SU-DHL-6 (cell line): ENCODE measurements around the gene ST3GAL5.

Experiments used
- H2AFZ ChIP-seq: fragments of 200-600 bp; sonication (generic); 2 replicates; pipeline ENCODE4 v1.6.1; 2014; ENCODE audit warnings: low read depth, mild to moderate bottlenecking, moderate library complexity, mixed read lengths, antibody characterized with exemption, low read length; ENCODE audit not compliant: severe bottlenecking
- H3F3A ChIP-seq: fragments of 200-600 bp; shearing (Covaris generic); 2 replicates; pipeline ENCODE4 v1.6.0; 2016; ENCODE audit warnings: antibody characterized with exemption, mild to moderate bottlenecking; ENCODE audit not compliant: insufficient read depth
- H3K27ac ChIP-seq: fragments of 200-600 bp; sonication (generic); 2 replicates; pipeline ENCODE4 v1.5.1; 2016; ENCODE audit warnings: low read depth, mild to moderate bottlenecking, low read length, moderate library complexity, mixed read lengths
- H3K27me3 ChIP-seq: fragments of 200-600 bp; sonication (generic), shearing (Covaris generic); 2 replicates; pipeline ENCODE4 v1.6.0; 2014; ENCODE audit warnings: mild to moderate bottlenecking, low read length
- H3K36me3 ChIP-seq: fragments of 200-600 bp; sonication (generic); 2 replicates; pipeline ENCODE4 v1.6.1; 2014; ENCODE audit warnings: mild to moderate bottlenecking, low read length, mixed read lengths
- H3K4me2 ChIP-seq: fragments of 300-600, 200-600 bp; shearing (Covaris generic), sonication (generic); 2 replicates; pipeline ENCODE4 v1.6.0; 2014; ENCODE audit warnings: low read length, low read depth, mild to moderate bottlenecking; ENCODE audit not compliant: poor library complexity, severe bottlenecking
- H3K4me3 ChIP-seq: fragments of 200-600 bp; sonication (generic); 2 replicates; pipeline ENCODE4 v1.5.1; 2014; ENCODE audit warnings: antibody characterized with exemption, low read length, mild to moderate bottlenecking, mixed read lengths; ENCODE audit not compliant: insufficient read depth, poor library complexity, severe bottlenecking
- H3K79me2 ChIP-seq: fragments of 200-600 bp; sonication (generic); 2 replicates; pipeline ENCODE4 v1.6.1; 2014; ENCODE audit warnings: mild to moderate bottlenecking, low read length, moderate library complexity; ENCODE audit not compliant: insufficient read depth
- H3K9ac ChIP-seq: fragments of 200-600 bp; sonication (generic); 2 replicates; pipeline ENCODE4 v1.7.0; 2014; ENCODE audit warnings: mild to moderate bottlenecking, low read length
- H3K9me2 ChIP-seq: fragments of 200-600 bp; sonication (generic); replicated peaks from 2 replicates; pipeline ENCODE4 v1.6.1; 2014; ENCODE audit warnings: low read length; ENCODE audit not compliant: insufficient read depth
- H3K9me3 ChIP-seq: fragments of 200-600 bp; sonication (generic); 2 replicates; pipeline ENCODE4 v1.6.1; 2014; ENCODE audit warnings: low read length, mixed read lengths; ENCODE audit not compliant: insufficient read depth
- H4K20me1 ChIP-seq: fragments of 200-600 bp; sonication (generic); 2 replicates; pipeline ENCODE4 v1.6.1; 2014; ENCODE audit warnings: low read depth, mild to moderate bottlenecking, antibody characterized with exemption, low read length, moderate library complexity, mixed read lengths
- CTCF ChIP-seq: fragments of 200-600 bp; sonication (generic); IDR thresholded peaks from one replicate; pipeline ENCODE4 v1.5.1; 2017; ENCODE audit warnings: antibody characterized with exemption, mild to moderate bottlenecking, low read length, moderate library complexity; ENCODE audit not compliant: insufficient read depth, poor library complexity, severe bottlenecking
- EZH2phosphoT487 ChIP-seq: fragments of 200-600 bp; sonication (generic), shearing (Covaris generic); conservative IDR thresholded peaks from 2 replicates; pipeline ENCODE4 v1.6.1; 2018; ENCODE audit warnings: mild to moderate bottlenecking, antibody characterized with exemption, low read length, moderate library complexity, mixed read lengths

ST3GAL5 gene

GRCh38 chr2:85901155-85901554 lies 12.4 kb upstream of the ST3GAL5 start:
- H3F3A ChIP-seq = no peaks in the 10 kb centered on the region
- no peak overlapping the region for H3K4me3 ChIP-seq
- H3K9me2 ChIP-seq = no peaks in the 10 kb centered on the region
- H3K27ac ChIP-seq = no peak overlapping the region
- TF ChIP-seq EZH2phosphoT487 = no peak
- no peak for TF ChIP-seq CTCF
- H3K27me3 ChIP-seq = no peaks in the 10 kb centered on the region
- H3K9ac ChIP-seq = no peak overlapping the region
- no peaks in the 10 kb centered on the region for H3K36me3 ChIP-seq
- no peak overlapping the region for H2AFZ ChIP-seq
- no peak overlapping the region for H3K4me2 ChIP-seq
- H3K79me2 ChIP-seq = no peaks in the 10 kb centered on the region
- no peaks in the 10 kb centered on the region for H3K9me3 ChIP-seq
- no peaks in the 10 kb centered on the region for H4K20me1 ChIP-seq

- TF ChIP-seq EZH2phosphoT487 = no peak
- no peak for TF ChIP-seq CTCF
- Histone ChIP-seq H3K27me3 (no peaks in the 10 kb centered on the region), H3K36me3 (no peaks in the 10 kb centered on the region), H3K27ac (no peak overlapping the region), H4K20me1 (no peaks in the 10 kb centered on the region), H3K9me3 (no peaks in the 10 kb centered on the region), H2AFZ (no peak overlapping the region), H3K79me2 (no peaks in the 10 kb centered on the region), H3F3A (no peaks in the 10 kb centered on the region), H3K4me2 (no peak overlapping the region), H3K9ac (no peak overlapping the region), H3K4me3 (no peak overlapping the region), H3K9me2 (no peaks in the 10 kb centered on the region)
Observed at GRCh38 chr2:85900366-85900765, 11.6 kb upstream of the ST3GAL5 start.

- Histone ChIP-seq H4K20me1 (no peaks in the 10 kb centered on the region), H3K79me2 (no peaks in the 10 kb centered on the region), H3K9me2 (no peaks in the 10 kb centered on the region), H3K9me3 (no peaks in the 10 kb centered on the region), H2AFZ (no peak overlapping the region), H3K9ac (no peak overlapping the region), H3K27ac (no peak overlapping the region), H3F3A (no peaks in the 10 kb centered on the region), H3K27me3 (no peaks in the 10 kb centered on the region), H3K4me3 (no peak overlapping the region), H3K36me3 (no peaks in the 10 kb centered on the region), H3K4me2 (no peak overlapping the region)
- no peak for TF ChIP-seq CTCF
- TF ChIP-seq EZH2phosphoT487 = no peak
Observed at GRCh38 chr2:85899849-85900248, 11.1 kb upstream of the ST3GAL5 start.
